SK-N-MC (cell line): ENCODE results near the gene COLGALT1.
A peak's percentile ranks its signal among the peaks of the same experiment; 100 is the strongest.
"Not testable (repeated sequence)": the region's sequence is repeated elsewhere in the genome, so short reads cannot be mapped to it uniquely, and the experiment has no call there.

ENCODE experiments used
- DNase-seq: peaks from one replicate; pipeline ENCODE4 v3.0.0-alpha.2; 2011; ENCODE audit warnings: low read depth, low spot score
- H3K27ac ChIP-seq: fragments of 200-600 bp; sonication (generic); 2 replicates; pipeline ENCODE4 v1.5.1; 2016; ENCODE audit warnings: mixed run types
- H3K36me3 ChIP-seq: fragments of 200-600 bp; sonication (generic); 2 replicates; pipeline ENCODE4 v1.6.1; 2017; ENCODE audit warnings: antibody characterized with exemption, low read length, mixed read lengths; ENCODE audit not compliant: insufficient read depth
- H3K4me3 ChIP-seq: fragments of 200-600 bp; sonication (generic); 2 replicates; pipeline ENCODE4 v1.5.1; 2016
- H3K9ac ChIP-seq: fragments of 200-600 bp; sonication (generic); 2 replicates; pipeline ENCODE4 v1.8.0; 2017; ENCODE audit warnings: mixed run types, mixed read lengths; ENCODE audit not compliant: insufficient read length
- H3K9me3 ChIP-seq: fragments of 200-600 bp; sonication (generic); 2 replicates; pipeline ENCODE4 v1.6.1; 2017; ENCODE audit warnings: low read depth, mild to moderate bottlenecking, antibody characterized with exemption, low read length, moderate library complexity, mixed read lengths
- EZH2 ChIP-seq: fragments of 200-600 bp; sonication (generic); IDR thresholded peaks from one replicate; pipeline ENCODE4 v1.6.1; 2017; ENCODE audit warnings: antibody characterized with exemption
- FOXP2 ChIP-seq: optimal IDR thresholded peaks from 2 replicates; pipeline ENCODE3; 2011; ENCODE audit warnings: mild to moderate bottlenecking, moderate library complexity; ENCODE audit not compliant: insufficient read depth; ENCODE audit errors: extremely low read length, control extremely low read depth
- POLR2AphosphoS5 ChIP-seq: IDR thresholded peaks from 2 replicates; pipeline ENCODE4 v1.6.1; 2012; ENCODE audit warnings: mild to moderate bottlenecking, low read depth, low read length, borderline replicate concordance

Gene COLGALT1

GRCh38 chr19:17555480-17555928 lies at the start of gene COLGALT1:
COLGALT1 (plus strand) TSS chr19:17555649; CDS start chr19:17555714, 65 bp downstream.
- Histone ChIP-seq H3K36me3 (peaks cover 25% of the 10 kb centered on the region), H3K27ac (no peak within 1 kb of the TSS), H3K4me3 (peak within 1 kb of the TSS; percentile 96), H3K9me3 (no peaks in the 10 kb centered on the region), H3K9ac (peak within 1 kb of the TSS; percentile 89)
- DNase-seq: peak; percentile 72
- no peak for TF ChIP-seq EZH2
- no peak for TF ChIP-seq FOXP2
- TF ChIP-seq POLR2AphosphoS5: no peak; the same call in 1 of the 2 replicates

- no peak for TF ChIP-seq POLR2AphosphoS5
- TF ChIP-seq FOXP2: no peak
- no peak for TF ChIP-seq EZH2
- no peak for DNase-seq
- no peaks in the 10 kb centered on the region for H3K36me3 ChIP-seq
- no peak overlapping the region for H3K9ac ChIP-seq
- no peak overlapping the region for H3K4me3 ChIP-seq
- H3K27ac ChIP-seq: no peak overlapping the region
- no peaks in the 10 kb centered on the region for H3K9me3 ChIP-seq
Observed at GRCh38 chr19:17506745-17507144, 48.7 kb upstream of the COLGALT1 start.

GRCh38 chr19:17508558-17508933 lies 46.9 kb upstream of the COLGALT1 start:
- not testable (repeated sequence) for H3K9ac ChIP-seq, H3K9me3 ChIP-seq, H3K36me3 ChIP-seq, H3K27ac ChIP-seq, H3K4me3 ChIP-seq, DNase-seq

- H3K9me3 ChIP-seq: no peaks in the 10 kb centered on the region
- H3K9ac ChIP-seq: peak overlapping the region; percentile 96
- H3K36me3 ChIP-seq: no peaks in the 10 kb centered on the region
- H3K4me3 ChIP-seq: peak overlapping the region; percentile 97
- no peak for TF ChIP-seq EZH2
- TF ChIP-seq POLR2AphosphoS5: no peak
- TF ChIP-seq FOXP2: no peak
- no peak for DNase-seq
- no peak overlapping the region for H3K27ac ChIP-seq
Observed at GRCh38 chr19:17510220-17510993, 45.0 kb upstream of the COLGALT1 start.

GRCh38 chr19:17511724-17512573 lies 43.5 kb upstream of the COLGALT1 start:
- Histone ChIP-seq H3K4me3 (peak overlapping the region; percentile 97), H3K36me3 (peaks cover 5% of the 10 kb centered on the region; the same call in 1 of the 2 replicates), H3K27ac (0 out of 2 replicates have a peak overlapping the region, but pooled peaks have one; percentile 62), H3K9ac (peak overlapping the region; percentile 96), H3K9me3 (no peaks in the 10 kb centered on the region)
- no peak for TF ChIP-seq FOXP2
- no peak for TF ChIP-seq POLR2AphosphoS5
- no peak for TF ChIP-seq EZH2
- DNase-seq: no peak

- Histone ChIP-seq H3K36me3 (peaks cover 10% of the 10 kb centered on the region), H3K4me3 (peak overlapping the region; percentile 97), H3K9me3 (0 out of 2 replicates have a peak, but pooled peaks cover 2% of the 10 kb centered on the region), H3K27ac (no peak overlapping the region), H3K9ac (peak overlapping the region; percentile 96)
- no peak for DNase-seq
- TF ChIP-seq EZH2: no peak
Observed at GRCh38 chr19:17512574-17512939, 42.9 kb upstream of the COLGALT1 start.

GRCh38 chr19:17515408-17516149 lies 39.9 kb upstream of the COLGALT1 start:
- TF ChIP-seq POLR2AphosphoS5: no peak; the same call in 1 of the 2 replicates
- no peak for TF ChIP-seq EZH2
- no peak for TF ChIP-seq FOXP2
- no peak for DNase-seq
- H3K27ac ChIP-seq: no peak overlapping the region
- no peak overlapping the region for H3K4me3 ChIP-seq
- 0 out of 2 replicates have a peak, but pooled peaks cover 2% of the 10 kb centered on the region for H3K9me3 ChIP-seq
- H3K36me3 ChIP-seq: peaks cover 17% of the 10 kb centered on the region
- H3K9ac ChIP-seq: no peak overlapping the region

GRCh38 chr19:17517898-17518297 lies 37.6 kb upstream of the COLGALT1 start:
- no peak overlapping the region for H3K27ac ChIP-seq
- TF ChIP-seq POLR2AphosphoS5 (no peak), FOXP2 (no peak), EZH2 (no peak)

GRCh38 chr19:17518654-17519053 lies 36.8 kb upstream of the COLGALT1 start:
- not testable (repeated sequence) for H3K9me3 ChIP-seq, H3K27ac ChIP-seq, DNase-seq, H3K9ac ChIP-seq, H3K4me3 ChIP-seq
- peaks cover 17% of the 10 kb centered on the region for H3K36me3 ChIP-seq

More at GRCh38 chr19:17517898-17518297, 37.6 kb upstream of the COLGALT1 start:
- Histone ChIP-seq H3K4me3 (no peak overlapping the region), H3K36me3 (peaks cover 17% of the 10 kb centered on the region), H3K9ac (no peak overlapping the region), H3K9me3 (0 out of 2 replicates have a peak, but pooled peaks cover 2% of the 10 kb centered on the region)
- DNase-seq: no peak
